RWPE1 (cell line): ENCODE results near the gene KLHL26.

Experiments
- CTCF ChIA-PET: fragments of 350-600 bp; sonication (Branson Sonifier 250); formaldehyde crosslinking; extraction: SDS; loops from one replicate; lab custom pipeline; 2021; lab: Yijun Ruan, JAX
- POLR2A ChIA-PET: fragments of 400-600 bp; formaldehyde crosslinking; extraction: SDS; loops from one replicate; lab custom pipeline; 2020; ENCODE audit warnings: antibody characterized with exemption; ENCODE audit not compliant: low non-redundant PET; lab: Yijun Ruan, JAX
- DNase-seq: peaks from one replicate; pipeline ENCODE4 v3.0.0; 2012; ENCODE audit warnings: low spot score
- H3K27ac ChIP-seq: fragments of 450-650 bp; 2 replicates; pipeline ENCODE4 v1.5.1; 2017
- CTCF ChIP-seq: fragments of 450-650 bp; conservative IDR thresholded peaks from 2 replicates; pipeline ENCODE4 v1.5.1; 2017; ENCODE audit warnings: low read depth, mild to moderate bottlenecking

The KLHL26 gene

GRCh38 chr19:18613589-18614234, 23.1 kb upstream of the KLHL26 start:
- ChIA-PET CTCF (no interaction called here), POLR2A (no interaction called here)
- TF ChIP-seq CTCF: no peak
- DNase-seq: no peak
- no peak overlapping the region for H3K27ac ChIP-seq

- DNase-seq: no peak
- H3K27ac ChIP-seq: no peak overlapping the region
- POLR2A ChIA-PET: no interaction called here
- no peak for TF ChIP-seq CTCF
- CTCF ChIA-PET: no interaction called here
These were observed 20.8 kb upstream of the KLHL26 start for GRCh38 chr19:18616023-18616422.

- TF ChIP-seq CTCF: no peak
- CTCF ChIA-PET: no interaction called here
- no peak overlapping the region for H3K27ac ChIP-seq
- POLR2A ChIA-PET: no interaction called here
- DNase-seq: no peak
These were observed 19.3 kb upstream of the KLHL26 start for GRCh38 chr19:18617562-18617961.

- ChIA-PET CTCF (no interaction called here), POLR2A (no interaction called here)
- TF ChIP-seq CTCF: no peak
These were observed 18.6 kb upstream of the KLHL26 start for GRCh38 chr19:18618236-18618635.

GRCh38 chr19:18620311-18620710, 16.5 kb upstream of the KLHL26 start:
- TF ChIP-seq CTCF: no peak
- POLR2A ChIA-PET: no interaction called here
- DNase-seq: no peak
- no peak overlapping the region for H3K27ac ChIP-seq
- CTCF ChIA-PET: interaction anchor here (1.0 kb wide), 1 partner anchor 9 kb away, joined by 3 read pairs; no protein-coding TSS in a partner anchor

More at GRCh38 chr19:18618236-18618635, 18.6 kb upstream of the KLHL26 start:
- H3K27ac ChIP-seq: no peak overlapping the region
- DNase-seq: no peak

GRCh38 chr19:18620902-18621301, 15.9 kb upstream of the KLHL26 start:
- ChIA-PET CTCF (interaction anchor here (0.6 to 1.0 kb wide), 2 partner anchors 9 to 110 kb away, joined by 3 to 5 read pairs; no protein-coding TSS in a partner anchor), POLR2A (interaction anchor here (0.6 kb wide), 1 partner anchor 10 kb away, joined by 6 read pairs; no protein-coding TSS in a partner anchor)
- H3K27ac ChIP-seq: no peak overlapping the region
- no peak for DNase-seq
- TF ChIP-seq CTCF: no peak
